Measurements from ENCODE around the gene PAQR6. TPM values are rescaled to one million over a fixed set of nuclear protein-coding genes. Genes with fewer than 3 reads are reported as not detected.

PAQR6 gene
- polyA plus RNA-seq, 1 donor from 2014 or later = 16.8 TPM

DNA sequence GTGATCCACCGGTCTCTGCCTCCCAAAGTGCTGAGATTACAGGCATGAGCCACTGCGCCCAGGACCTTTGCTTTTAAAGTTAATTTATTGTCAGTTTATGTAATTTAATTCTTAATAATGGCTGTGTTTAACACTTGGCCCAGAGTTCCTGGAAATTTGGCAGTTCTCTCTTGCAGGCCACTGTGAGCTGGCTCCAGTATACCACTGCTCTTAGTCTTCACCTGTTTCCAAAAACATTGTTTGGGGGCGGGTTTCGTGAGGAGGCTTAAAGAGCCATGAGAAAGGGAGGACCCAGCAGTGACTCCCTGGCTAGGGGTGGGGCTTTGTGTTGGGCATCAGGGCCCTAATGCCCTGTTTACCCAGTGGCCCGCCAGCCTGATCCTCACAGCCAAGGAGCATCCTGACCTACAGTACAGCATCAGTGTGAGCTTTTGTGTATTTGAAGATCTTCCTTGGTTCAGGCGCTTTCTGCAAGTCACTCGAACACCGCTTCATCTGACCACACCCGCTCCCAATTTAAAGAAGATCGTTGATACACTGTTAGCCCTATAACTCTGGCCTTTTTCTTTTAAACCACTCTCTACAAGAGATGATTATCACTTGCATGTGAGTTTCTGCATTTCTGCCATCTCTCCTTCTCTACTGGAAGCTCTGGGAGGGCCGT, 17.9 kb downstream of the PAQR6 start:
- no peak overlapping the region for H3K27ac ChIP-seq (ENCODE audit: low read length)

GRCh38 chr1:156228501-156228900, 19.4 kb downstream of the PAQR6 start:
- no peaks in the 10 kb centered on the region for H3K9me3 ChIP-seq (ENCODE audit: low read length)

More for the DNA sequence above, 17.9 kb downstream of the PAQR6 start:
- Histone ChIP-seq H3K4me3 (ENCODE audit: low read length) (no peak overlapping the region), H3K9ac (ENCODE audit: low read length) (no peak overlapping the region), H2AFZ (ENCODE audit: low read depth, low read length) (no peak overlapping the region), H3K27me3 (ENCODE audit: insufficient read depth, low read depth, low read length) (no peaks in the 10 kb centered on the region), H4K20me1 (ENCODE audit: insufficient read depth) (no peaks in the 10 kb centered on the region), H3K9me2 (ENCODE audit: insufficient read depth, low read length) (no peaks in the 10 kb centered on the region), H3K4me2 (ENCODE audit: low read length) (no peak overlapping the region), H3K9me3 (ENCODE audit: low read length) (no peaks in the 10 kb centered on the region), H3K79me2 (replicated peaks; ENCODE audit: insufficient read depth, low read length) (no peaks in the 10 kb centered on the region), H3F3A (ENCODE audit: insufficient read depth, low read length, poor library complexity, severe bottlenecking) (no peaks in the 10 kb centered on the region), H3K36me3 (ENCODE audit: insufficient read depth, low read length) (no peaks in the 10 kb centered on the region)
- TF ChIP-seq POLR2AphosphoS5 (IDR thresholded peaks at IDR 0.05) (no peak), SMC3 (conservative IDR thresholded peaks at IDR 0.05; ENCODE audit: poor library complexity) (no peak), RAD21 (conservative IDR thresholded peaks at IDR 0.05) (no peak), TAF1 (IDR thresholded peaks at IDR 0.05; ENCODE audit: low read depth) (no peak), REST (IDR thresholded peaks at IDR 0.05; ENCODE audit: borderline replicate concordance) (no peak), EP300 (conservative IDR thresholded peaks at IDR 0.05; ENCODE audit: poor library complexity, severe bottlenecking) (no peak)

More at GRCh38 chr1:156228501-156228900, 19.4 kb downstream of the PAQR6 start:
- TF ChIP-seq MXI1 (conservative IDR thresholded peaks at IDR 0.05; ENCODE audit: poor library complexity, severe bottlenecking) (no peak), REST (IDR thresholded peaks at IDR 0.05; ENCODE audit: borderline replicate concordance) (no peak), POLR2AphosphoS5 (IDR thresholded peaks at IDR 0.05) (no peak), EP300 (conservative IDR thresholded peaks at IDR 0.05; ENCODE audit: poor library complexity, severe bottlenecking) (no peak)
- no peak overlapping the region for H3K9ac ChIP-seq (ENCODE audit: low read length)
- no peaks in the 10 kb centered on the region for H3K9me2 ChIP-seq (ENCODE audit: insufficient read depth, low read length)
- no peak overlapping the region for H2AFZ ChIP-seq (ENCODE audit: low read depth, low read length)
- no peak overlapping the region for H3K4me3 ChIP-seq (ENCODE audit: low read length)
- H3K36me3 ChIP-seq (ENCODE audit: insufficient read depth, low read length) = no peaks in the 10 kb centered on the region
- H3K4me2 ChIP-seq (ENCODE audit: low read length) = no peak overlapping the region
- no peaks in the 10 kb centered on the region for H3K79me2 ChIP-seq (replicated peaks; ENCODE audit: insufficient read depth, low read length)
- no peaks in the 10 kb centered on the region for H3F3A ChIP-seq (ENCODE audit: insufficient read depth, low read length, poor library complexity, severe bottlenecking)
- no peaks in the 10 kb centered on the region for H3K27me3 ChIP-seq (ENCODE audit: insufficient read depth, low read depth, low read length)
- H3K27ac ChIP-seq (ENCODE audit: low read length) = no peak overlapping the region
- no peaks in the 10 kb centered on the region for H4K20me1 ChIP-seq (ENCODE audit: insufficient read depth)

Data from neural cell (in vitro differentiated cells).